Activated naive CD8-positive, alpha-beta T cell (primary cell): ENCODE data around the gene FBXL7.

Experiments used
- H3K27ac Mint-ChIP-seq: one replicate; pipeline ENCODE4 v1.8.0; 2021; ENCODE audit warnings: mixed read lengths
- H3K27me3 Mint-ChIP-seq: one replicate; pipeline ENCODE4 v1.8.0; 2021; ENCODE audit warnings: mixed read lengths
- H3K36me3 Mint-ChIP-seq: one replicate; pipeline ENCODE4 v1.8.0; 2021; ENCODE audit warnings: mixed read lengths
- H3K4me1 Mint-ChIP-seq: one replicate; pipeline ENCODE4 v1.8.0; 2021; ENCODE audit warnings: low read depth, mixed read lengths
- H3K4me3 Mint-ChIP-seq: one replicate; pipeline ENCODE4 v1.8.0; 2021; ENCODE audit warnings: mild to moderate bottlenecking, mixed read lengths
- H3K9me3 Mint-ChIP-seq: one replicate; pipeline ENCODE4 v1.8.0; 2021; ENCODE audit warnings: low read depth, mixed read lengths

The FBXL7 gene

GRCh38 chr5:15819617-15820016 lies 319.6 kb downstream of the FBXL7 start:
- H3K27me3 Mint-ChIP-seq, result no peaks in the 10 kb centered on the region

GRCh38 chr5:15821506-15821905 lies 321.5 kb downstream of the FBXL7 start:
- H3K4me1 Mint-ChIP-seq, result no peaks in the 10 kb centered on the region
- no peaks in the 10 kb centered on the region for H3K27me3 Mint-ChIP-seq

More at GRCh38 chr5:15819617-15820016, 319.6 kb downstream of the FBXL7 start:
- H3K4me1 Mint-ChIP-seq, result no peaks in the 10 kb centered on the region
- H3K27ac Mint-ChIP-seq, result no peak overlapping the region
- no peaks in the 10 kb centered on the region for H3K36me3 Mint-ChIP-seq
- H3K4me3 Mint-ChIP-seq, result no peak overlapping the region
- peaks cover 11% of the 10 kb centered on the region for H3K9me3 Mint-ChIP-seq

GRCh38 chr5:15823398-15823797 lies 323.4 kb downstream of the FBXL7 start:
- Mint-ChIP-seq H3K9me3 (no peaks in the 10 kb centered on the region), H3K36me3 (no peaks in the 10 kb centered on the region), H3K4me3 (no peak overlapping the region), H3K27ac (no peak overlapping the region), H3K4me1 (no peaks in the 10 kb centered on the region), H3K27me3 (no peaks in the 10 kb centered on the region)

More at GRCh38 chr5:15821506-15821905, 321.5 kb downstream of the FBXL7 start:
- H3K4me3 Mint-ChIP-seq, result no peak overlapping the region
- H3K36me3 Mint-ChIP-seq, result no peaks in the 10 kb centered on the region
- H3K9me3 Mint-ChIP-seq, result peaks cover 6% of the 10 kb centered on the region
- H3K27ac Mint-ChIP-seq, result no peak overlapping the region

DNA sequence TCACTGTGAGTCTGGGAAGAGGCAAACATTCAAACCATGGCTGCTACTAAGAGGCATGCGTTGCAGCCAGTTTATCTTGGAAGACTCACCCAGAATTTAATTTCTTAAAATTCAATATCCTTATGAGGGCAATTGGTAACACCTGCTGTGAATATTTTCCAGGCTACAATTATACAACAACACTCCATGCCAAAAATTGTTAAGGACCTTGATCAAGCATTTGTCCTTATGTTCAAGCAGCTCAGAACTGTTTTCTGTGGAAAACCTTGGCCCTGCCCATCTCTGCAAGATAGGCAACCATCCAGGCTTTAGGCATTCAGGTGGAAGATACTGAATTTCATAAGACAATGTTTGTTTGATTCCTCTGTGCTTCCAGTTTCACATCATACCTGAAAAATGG lies 327.8 kb downstream of the FBXL7 start:
- H3K4me3 Mint-ChIP-seq, result no peak overlapping the region
- no peaks in the 10 kb centered on the region for H3K9me3 Mint-ChIP-seq
- H3K4me1 Mint-ChIP-seq, result no peaks in the 10 kb centered on the region
- H3K36me3 Mint-ChIP-seq, result no peaks in the 10 kb centered on the region
- H3K27ac Mint-ChIP-seq, result no peak overlapping the region
- H3K27me3 Mint-ChIP-seq, result no peaks in the 10 kb centered on the region

DNA sequence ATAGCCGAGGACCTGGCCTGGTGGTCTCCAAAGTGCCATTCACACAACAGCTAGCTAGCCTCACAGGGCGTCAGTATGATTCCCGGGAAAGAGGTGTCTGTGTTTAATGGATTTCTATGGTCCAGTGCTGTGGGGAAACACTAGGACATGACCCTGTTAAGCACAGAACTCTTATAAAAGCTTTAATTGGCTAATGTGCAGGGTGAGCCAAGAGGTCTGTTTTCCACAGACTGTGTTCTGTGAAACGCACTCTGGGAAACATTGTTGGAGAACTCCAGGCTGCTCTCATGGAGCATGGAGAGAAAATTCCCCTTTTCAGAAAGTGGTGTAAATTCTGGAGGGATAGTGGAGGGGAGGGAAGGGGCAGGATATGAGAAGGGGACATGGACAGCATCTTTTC lies 331.4 kb downstream of the FBXL7 start:
- Mint-ChIP-seq H3K36me3 (no peaks in the 10 kb centered on the region), H3K27ac (no peak overlapping the region), H3K4me3 (no peak overlapping the region), H3K4me1 (no peaks in the 10 kb centered on the region), H3K9me3 (no peaks in the 10 kb centered on the region), H3K27me3 (no peaks in the 10 kb centered on the region)

DNA sequence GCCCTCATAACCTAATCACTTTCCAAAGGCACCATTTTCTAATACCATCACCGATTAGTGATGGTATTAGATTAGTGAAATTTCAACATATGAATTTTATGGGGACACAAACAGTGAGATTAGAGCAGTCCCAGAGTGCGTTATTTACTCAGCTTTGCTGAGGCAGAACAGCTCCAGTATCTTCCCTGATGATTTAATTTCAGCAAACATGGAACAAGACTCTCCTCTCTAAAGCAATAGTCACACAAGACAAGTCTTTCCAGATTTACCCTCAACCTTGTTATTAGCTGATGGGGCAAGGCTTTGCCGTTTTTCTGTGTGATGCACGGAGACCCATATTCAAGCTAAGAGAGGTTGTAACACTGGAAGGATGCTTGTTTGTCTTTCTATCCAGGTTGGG lies 333.4 kb downstream of the FBXL7 start:
- no peaks in the 10 kb centered on the region for H3K36me3 Mint-ChIP-seq
- H3K4me1 Mint-ChIP-seq, result no peaks in the 10 kb centered on the region
- H3K27me3 Mint-ChIP-seq, result no peaks in the 10 kb centered on the region
- H3K4me3 Mint-ChIP-seq, result no peak overlapping the region
- H3K9me3 Mint-ChIP-seq, result no peaks in the 10 kb centered on the region
- no peak overlapping the region for H3K27ac Mint-ChIP-seq

GRCh38 chr5:15834596-15835245 lies 334.7 kb downstream of the FBXL7 start:
- H3K4me3 Mint-ChIP-seq, result no peak overlapping the region
- H3K27me3 Mint-ChIP-seq, result no peaks in the 10 kb centered on the region
- H3K9me3 Mint-ChIP-seq, result no peaks in the 10 kb centered on the region
- H3K36me3 Mint-ChIP-seq, result no peaks in the 10 kb centered on the region
- H3K27ac Mint-ChIP-seq, result no peak overlapping the region
- no peaks in the 10 kb centered on the region for H3K4me1 Mint-ChIP-seq

DNA sequence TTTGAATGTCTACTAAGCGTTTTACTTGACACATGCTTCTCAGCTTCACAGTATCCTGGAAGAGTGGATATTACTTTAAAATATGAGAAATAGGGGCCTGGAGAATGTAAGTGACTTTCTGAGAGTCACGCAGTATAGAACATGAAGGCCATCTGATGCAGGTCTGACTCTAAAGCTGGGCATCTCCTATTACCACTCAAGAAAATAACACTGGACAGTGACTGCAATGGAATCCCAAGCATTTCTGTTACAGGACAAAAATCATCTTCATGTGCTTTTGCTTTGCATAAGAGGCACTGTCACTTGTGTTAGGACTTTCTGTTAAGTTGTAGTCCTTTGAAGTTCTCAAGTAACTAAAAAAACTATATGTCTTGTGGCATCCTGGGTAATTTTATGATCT lies 335.5 kb downstream of the FBXL7 start:
- no peaks in the 10 kb centered on the region for H3K27me3 Mint-ChIP-seq
- no peak overlapping the region for H3K27ac Mint-ChIP-seq
- H3K4me1 Mint-ChIP-seq, result no peaks in the 10 kb centered on the region
- H3K4me3 Mint-ChIP-seq, result no peak overlapping the region
- H3K36me3 Mint-ChIP-seq, result no peaks in the 10 kb centered on the region
- no peaks in the 10 kb centered on the region for H3K9me3 Mint-ChIP-seq

DNA sequence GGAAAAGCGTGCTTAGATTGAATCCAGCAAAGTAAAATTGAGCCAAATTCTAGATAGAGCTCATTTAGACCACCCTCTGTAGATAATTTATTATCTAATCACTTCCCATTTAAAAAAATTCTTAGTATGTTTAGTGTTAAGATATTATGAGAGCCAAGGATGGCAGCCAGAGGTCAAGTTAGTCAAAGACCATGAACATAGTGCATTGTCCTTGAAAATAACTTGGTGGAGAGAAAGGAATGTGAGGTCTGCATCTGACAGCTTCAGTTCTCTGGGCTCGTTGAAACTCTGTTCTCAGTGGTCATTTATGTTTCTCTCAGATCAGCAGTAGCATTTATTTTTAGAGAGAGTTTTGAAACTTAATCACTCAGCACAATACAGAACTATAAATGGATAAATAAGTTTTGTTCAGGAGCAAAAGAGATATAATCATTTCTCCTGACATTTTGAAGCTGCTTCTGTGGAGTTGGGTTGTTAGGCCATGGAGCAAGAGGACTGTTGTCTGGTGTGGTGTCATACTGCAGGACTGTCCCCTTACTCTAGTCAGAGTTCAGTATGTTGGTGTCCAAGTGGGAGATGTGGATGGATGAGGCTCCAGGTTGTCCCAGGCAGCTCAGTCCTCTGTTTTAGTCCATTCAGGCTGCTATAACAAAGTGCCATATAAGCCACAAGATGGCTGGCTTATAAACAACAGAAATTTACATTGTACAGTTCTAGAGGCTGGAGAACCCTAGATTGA lies 337.7 kb downstream of the FBXL7 start:
- Mint-ChIP-seq H3K27ac (no peak overlapping the region), H3K36me3 (no peaks in the 10 kb centered on the region), H3K9me3 (no peaks in the 10 kb centered on the region), H3K27me3 (no peaks in the 10 kb centered on the region), H3K4me3 (no peak overlapping the region), H3K4me1 (no peaks in the 10 kb centered on the region)

DNA sequence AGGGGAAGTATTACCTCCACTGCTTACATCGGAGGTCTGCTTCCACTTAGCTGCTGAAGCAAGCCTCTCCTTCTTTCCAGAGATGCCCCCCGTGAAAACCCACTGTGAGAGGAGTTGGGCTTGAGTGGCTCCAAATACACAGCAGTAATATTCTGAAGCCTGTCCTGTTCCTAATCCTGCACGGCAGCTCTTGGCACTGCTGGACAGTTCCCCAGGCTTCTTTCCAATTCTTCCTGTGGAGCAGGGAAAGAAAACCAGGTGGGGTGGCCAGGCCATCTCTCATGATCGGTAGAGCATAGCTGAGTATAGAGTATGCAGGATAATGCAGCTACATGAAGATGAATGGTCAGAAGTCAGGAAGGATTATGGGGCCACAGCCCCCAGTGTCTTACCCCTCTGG lies 344.3 kb downstream of the FBXL7 start:
- no peaks in the 10 kb centered on the region for H3K9me3 Mint-ChIP-seq
- no peak overlapping the region for H3K27ac Mint-ChIP-seq

DNA sequence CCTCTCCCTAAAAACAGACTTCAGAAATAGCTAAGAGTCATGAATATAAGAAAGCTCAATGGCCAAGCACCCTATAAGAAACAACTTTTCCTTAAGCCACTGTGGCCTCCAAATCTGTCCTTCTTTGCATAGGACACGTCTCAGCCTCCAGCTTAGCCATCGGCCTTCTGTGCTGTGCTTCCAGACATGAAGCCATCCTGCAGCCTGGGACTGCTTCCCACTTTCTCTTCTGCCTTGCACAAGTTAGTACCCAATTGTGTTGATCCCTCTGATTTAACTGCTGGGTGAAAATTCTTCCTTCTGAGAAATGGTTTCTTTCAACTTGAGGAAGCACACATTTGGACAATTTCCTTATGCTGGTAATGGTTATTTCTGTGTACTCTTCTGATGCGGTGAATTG lies 344.9 kb downstream of the FBXL7 start:
- no peaks in the 10 kb centered on the region for H3K9me3 Mint-ChIP-seq
- no peak overlapping the region for H3K27ac Mint-ChIP-seq
- H3K27me3 Mint-ChIP-seq, result no peaks in the 10 kb centered on the region
- no peak overlapping the region for H3K4me3 Mint-ChIP-seq
- no peaks in the 10 kb centered on the region for H3K36me3 Mint-ChIP-seq
- no peaks in the 10 kb centered on the region for H3K4me1 Mint-ChIP-seq

More for the DNA sequence above, 344.3 kb downstream of the FBXL7 start:
- Mint-ChIP-seq H3K36me3 (no peaks in the 10 kb centered on the region), H3K4me1 (no peaks in the 10 kb centered on the region), H3K27me3 (no peaks in the 10 kb centered on the region), H3K4me3 (no peak overlapping the region)

DNA sequence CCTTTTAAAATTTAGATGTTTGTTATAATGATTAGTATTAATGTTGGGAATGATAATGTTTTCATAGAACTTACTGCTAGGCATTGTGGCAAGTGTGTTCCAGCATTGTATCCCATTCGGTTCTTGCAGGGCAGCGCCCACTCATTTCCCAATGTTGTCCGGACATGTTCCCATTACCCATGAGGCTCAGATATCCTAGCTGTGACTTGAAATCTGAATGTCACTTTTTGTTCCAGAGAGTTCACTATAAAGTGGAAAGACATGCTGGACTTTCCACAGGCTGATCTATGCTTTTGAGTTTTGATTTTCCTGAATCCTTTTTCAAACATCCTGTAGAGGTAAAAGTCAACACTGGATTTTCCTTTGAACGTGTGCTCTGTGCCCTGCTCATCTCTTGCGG lies 350.6 kb downstream of the FBXL7 start:
- no peaks in the 10 kb centered on the region for H3K4me1 Mint-ChIP-seq
- no peak overlapping the region for H3K27ac Mint-ChIP-seq
- H3K4me3 Mint-ChIP-seq, result no peak overlapping the region
- peaks cover 3% of the 10 kb centered on the region for H3K27me3 Mint-ChIP-seq
- no peaks in the 10 kb centered on the region for H3K36me3 Mint-ChIP-seq
- no peaks in the 10 kb centered on the region for H3K9me3 Mint-ChIP-seq

GRCh38 chr5:15850939-15851341 lies 351.0 kb downstream of the FBXL7 start:
- H3K4me3 Mint-ChIP-seq, result no peak overlapping the region

GRCh38 chr5:15852217-15852616 lies 352.2 kb downstream of the FBXL7 start:
- Mint-ChIP-seq H3K27me3 (peaks cover 3% of the 10 kb centered on the region), H3K36me3 (no peaks in the 10 kb centered on the region), H3K9me3 (no peaks in the 10 kb centered on the region), H3K4me1 (no peaks in the 10 kb centered on the region), H3K27ac (no peak overlapping the region), H3K4me3 (no peak overlapping the region)

More at GRCh38 chr5:15850939-15851341, 351.0 kb downstream of the FBXL7 start:
- Mint-ChIP-seq H3K9me3 (no peaks in the 10 kb centered on the region), H3K27me3 (peaks cover 3% of the 10 kb centered on the region), H3K36me3 (no peaks in the 10 kb centered on the region), H3K27ac (no peak overlapping the region), H3K4me1 (no peaks in the 10 kb centered on the region)

DNA sequence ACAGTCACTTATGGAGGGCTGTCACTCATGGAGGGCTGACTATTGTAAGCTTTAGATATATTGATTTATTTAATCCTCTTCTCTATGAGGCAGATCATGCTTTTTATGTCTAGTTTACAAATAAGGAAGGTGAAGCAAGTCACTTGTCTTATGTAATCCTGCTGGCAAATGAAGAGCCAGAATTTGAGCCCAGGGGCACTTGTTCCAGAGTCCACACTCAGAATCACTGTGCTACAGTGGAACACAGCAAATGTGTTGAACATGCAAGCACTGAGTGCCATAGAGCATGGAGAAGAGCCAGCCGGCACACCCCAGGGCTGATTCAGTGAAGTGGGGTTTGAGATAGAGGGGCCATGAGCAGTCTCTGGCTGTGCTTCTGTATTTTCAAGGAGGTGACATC lies 353.0 kb downstream of the FBXL7 start:
- no peaks in the 10 kb centered on the region for H3K4me1 Mint-ChIP-seq
- no peak overlapping the region for H3K27ac Mint-ChIP-seq
- H3K27me3 Mint-ChIP-seq, result peaks cover 3% of the 10 kb centered on the region
- no peak overlapping the region for H3K4me3 Mint-ChIP-seq
- H3K9me3 Mint-ChIP-seq, result no peaks in the 10 kb centered on the region
- no peaks in the 10 kb centered on the region for H3K36me3 Mint-ChIP-seq

DNA sequence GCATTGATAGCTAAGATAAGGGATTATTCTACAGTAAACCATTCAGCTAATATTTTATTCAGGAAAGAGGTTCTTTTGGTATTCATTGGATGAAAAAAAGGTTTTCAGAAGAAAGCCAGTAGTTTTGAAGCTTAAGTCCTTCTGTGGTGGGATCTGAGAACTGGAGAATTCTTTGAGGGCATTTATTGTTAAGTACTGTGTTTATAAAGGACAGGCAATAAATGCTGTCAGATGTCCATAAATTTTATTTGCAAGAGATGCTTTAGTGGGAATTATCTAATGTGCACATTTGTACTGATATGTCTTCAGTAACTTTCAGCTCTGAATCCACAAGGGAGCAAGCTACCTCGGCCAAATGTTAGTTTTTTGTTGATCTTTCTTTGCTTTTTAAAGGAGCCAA lies 358.3 kb downstream of the FBXL7 start:
- H3K4me3 Mint-ChIP-seq, result no peak overlapping the region
- H3K9me3 Mint-ChIP-seq, result peaks cover 6% of the 10 kb centered on the region
- no peaks in the 10 kb centered on the region for H3K36me3 Mint-ChIP-seq
- no peak overlapping the region for H3K27ac Mint-ChIP-seq
- H3K4me1 Mint-ChIP-seq, result no peaks in the 10 kb centered on the region
- peaks cover under 1% of the 10 kb centered on the region for H3K27me3 Mint-ChIP-seq
